Midbrain (tissue), 1 donor: Measurements from ENCODE around the gene P2RX7.
A peak's percentile ranks its signal among the peaks of the same experiment; 100 is the strongest.

Experiments
- DNase-seq: peaks from one replicate; lab custom pipeline; 2025; lab: John Stamatoyannopoulos, UW

The P2RX7 gene

DNA sequence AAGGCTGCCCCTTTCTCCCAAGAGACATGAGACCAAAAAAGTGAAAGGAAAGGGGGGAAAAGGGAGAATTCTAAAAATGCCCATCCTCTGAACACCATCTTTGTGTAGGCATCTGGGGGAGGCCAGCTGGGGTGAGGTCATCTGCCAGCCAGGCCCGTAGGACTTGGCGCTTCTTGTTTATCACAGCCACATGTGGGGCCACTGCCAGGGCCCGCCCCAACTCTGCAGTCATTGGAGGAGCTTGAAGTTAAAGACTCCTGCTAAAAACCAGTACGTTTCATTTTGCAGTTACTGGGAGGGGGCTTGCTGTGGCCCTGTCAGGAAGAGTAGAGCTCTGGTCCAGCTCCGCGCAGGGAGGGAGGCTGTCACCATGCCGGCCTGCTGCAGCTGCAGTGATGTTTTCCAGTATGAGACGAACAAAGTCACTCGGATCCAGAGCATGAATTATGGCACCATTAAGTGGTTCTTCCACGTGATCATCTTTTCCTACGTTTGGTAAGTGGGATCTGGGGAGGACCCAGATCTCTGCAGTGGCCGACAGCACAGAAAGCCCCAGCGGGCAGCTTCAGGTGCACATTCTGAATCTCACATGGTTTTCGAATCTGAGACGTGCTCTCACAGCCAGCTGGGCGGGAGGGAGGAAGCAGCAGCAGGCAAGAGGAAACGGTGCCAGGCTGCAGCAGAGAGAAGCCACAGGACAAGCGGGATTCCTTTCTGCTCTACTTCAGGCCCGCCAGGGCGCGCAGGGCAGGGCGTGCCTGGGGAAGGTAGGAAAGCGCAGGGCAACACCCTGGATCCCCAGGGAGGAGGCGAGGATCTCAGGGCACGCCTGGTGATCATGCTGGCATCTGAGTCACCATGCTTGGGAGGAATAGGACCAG, at the start of gene P2RX7:
TSS of gene P2RX7 (plus strand) at position 276 of the 881 bp plus-strand sequence. CDS start at position 371, 95 bp downstream.
- DNase-seq, result peak; percentile 97

DNA sequence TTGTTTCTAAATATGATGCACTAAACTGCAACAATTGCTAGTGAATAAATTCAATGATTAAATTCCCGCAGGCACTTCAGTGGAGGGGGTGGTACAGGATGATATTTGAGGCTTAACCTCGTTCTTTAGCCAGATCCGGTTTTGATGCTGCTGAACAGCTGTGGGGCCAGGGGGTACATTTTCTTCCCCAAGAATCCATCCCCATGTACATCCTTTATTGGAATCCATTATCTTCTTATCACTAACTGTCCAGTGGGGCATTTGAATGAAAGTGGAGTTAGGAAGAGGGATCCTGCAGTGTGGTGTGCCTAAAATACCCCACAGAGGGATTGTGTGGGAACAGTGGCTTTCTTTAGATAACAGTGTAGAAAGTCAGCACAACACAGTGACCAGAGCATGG, 48.4 kb upstream of the P2RX7 start:
- no peak for DNase-seq

GRCh38 chr12:121085069-121085468, 47.6 kb upstream of the P2RX7 start:
- DNase-seq, result no peak

DNA sequence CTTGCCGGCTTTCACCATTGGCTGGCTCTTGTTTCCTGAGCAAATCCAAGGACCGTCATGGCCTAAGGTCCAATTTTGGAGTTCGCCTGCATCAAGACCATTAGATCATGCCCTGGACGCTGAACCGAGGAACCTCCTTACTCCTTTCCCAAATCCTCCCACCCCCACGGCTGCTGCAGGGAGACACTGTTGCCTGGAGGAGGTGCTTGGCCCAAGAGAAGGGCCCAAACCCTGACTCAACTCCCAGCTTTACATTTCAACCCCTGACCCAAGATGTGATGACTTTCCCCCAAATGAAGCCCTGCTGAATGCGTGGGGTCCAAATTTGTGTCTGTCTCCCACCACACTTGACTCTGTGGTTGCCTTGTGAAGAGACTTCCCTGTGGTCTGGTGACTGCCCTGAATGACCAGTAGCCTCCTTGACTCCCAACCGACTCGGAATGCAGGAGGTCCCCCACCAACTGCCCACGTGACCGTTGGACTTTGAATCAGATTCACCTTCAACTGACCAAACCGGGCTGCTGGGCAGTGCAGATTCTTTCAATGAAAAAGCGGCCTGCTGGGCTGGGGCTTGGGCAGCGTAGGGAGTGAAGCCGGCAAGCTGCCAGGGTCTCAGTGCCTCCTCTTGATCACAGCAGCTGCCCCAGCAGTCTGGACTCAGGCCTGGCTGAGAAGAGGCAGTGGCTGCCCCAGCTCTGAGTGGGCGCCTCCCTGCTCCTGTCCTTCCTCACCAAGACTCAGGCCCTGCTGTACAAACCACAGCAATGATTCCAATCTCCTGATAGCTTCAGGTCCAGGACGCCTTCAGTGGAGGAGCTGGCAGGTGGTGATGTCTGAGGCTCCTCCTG, 46.9 kb upstream of the P2RX7 start:
- DNase-seq, result no peak

DNA sequence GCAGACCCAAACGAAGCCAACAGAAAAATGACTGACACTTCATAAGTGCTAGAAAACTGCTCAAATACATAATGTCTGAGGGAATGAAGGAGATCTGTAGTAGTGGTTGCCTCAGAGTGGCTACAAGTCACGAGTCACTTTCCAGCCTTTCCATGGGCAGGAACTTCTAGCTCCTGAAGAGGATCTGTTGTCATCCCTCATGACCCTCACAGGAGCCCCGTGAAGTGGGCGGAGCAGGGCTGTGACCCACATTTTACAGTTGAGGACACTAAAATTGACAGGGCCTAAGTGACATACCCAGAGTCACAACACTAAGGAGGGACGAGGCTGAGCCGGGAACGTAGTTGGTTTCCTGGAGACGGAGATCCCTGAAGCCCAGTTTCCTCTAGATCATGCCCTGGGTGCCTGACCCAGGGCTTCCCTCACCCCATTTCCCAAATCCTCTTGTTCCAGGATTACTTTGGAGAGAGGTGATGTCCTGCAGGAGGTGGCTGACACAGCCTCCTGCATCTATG, 45.8 kb upstream of the P2RX7 start:
- no peak for DNase-seq

DNA sequence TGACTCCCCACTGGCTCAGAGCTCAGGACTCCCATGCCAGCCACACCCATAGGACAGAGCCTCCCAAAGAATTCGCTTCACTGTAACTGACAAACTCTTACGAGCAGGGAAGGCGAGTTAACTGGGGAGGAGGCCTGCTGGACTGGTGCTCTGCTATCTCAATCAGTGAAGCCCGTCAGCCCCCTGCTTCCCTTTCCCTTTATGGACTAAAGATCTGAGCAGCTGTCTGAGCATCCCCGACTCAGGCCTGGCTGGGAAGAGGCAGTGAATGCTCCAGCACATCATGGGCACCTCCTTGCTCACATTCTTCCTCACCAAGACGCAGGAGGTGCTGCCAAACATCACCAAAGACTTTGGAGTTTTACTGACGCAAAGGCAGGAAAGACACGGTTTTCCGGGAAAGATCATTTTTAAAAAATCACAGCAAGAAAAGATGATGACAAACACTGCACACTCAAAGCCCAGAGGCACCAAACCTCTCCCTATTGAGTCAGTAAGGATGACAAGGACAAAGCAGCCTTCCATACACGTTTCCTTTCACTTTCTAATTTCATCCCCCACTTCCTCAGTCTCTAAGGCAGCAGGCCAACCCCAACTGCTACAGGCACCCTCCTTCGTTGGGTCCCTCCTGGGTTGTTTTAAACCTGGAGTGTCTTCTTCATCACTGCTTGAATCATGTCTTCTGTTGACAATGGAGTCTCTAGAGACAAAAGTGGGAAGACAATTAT, 45.0 kb upstream of the P2RX7 start:
- no peak for DNase-seq

DNA sequence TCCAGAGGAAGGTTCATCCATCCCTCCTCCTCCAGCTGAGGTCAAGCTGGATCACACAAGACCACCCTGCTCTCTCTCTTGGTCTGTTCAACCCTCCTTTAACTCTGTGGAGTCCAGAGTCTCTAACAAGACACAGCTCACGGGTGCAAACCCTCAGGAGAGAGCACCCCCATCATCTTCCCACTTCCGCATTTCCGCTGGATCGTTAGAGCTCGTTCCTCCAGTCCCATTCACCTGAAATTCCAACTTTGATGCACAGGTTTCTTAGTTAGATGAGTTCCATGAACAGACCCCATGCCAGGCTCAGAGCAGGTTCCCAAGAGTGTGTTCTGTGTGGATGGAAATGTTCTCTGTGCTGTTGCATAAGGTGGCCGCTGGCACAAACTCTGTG, 44.5 kb upstream of the P2RX7 start:
- no peak for DNase-seq

DNA sequence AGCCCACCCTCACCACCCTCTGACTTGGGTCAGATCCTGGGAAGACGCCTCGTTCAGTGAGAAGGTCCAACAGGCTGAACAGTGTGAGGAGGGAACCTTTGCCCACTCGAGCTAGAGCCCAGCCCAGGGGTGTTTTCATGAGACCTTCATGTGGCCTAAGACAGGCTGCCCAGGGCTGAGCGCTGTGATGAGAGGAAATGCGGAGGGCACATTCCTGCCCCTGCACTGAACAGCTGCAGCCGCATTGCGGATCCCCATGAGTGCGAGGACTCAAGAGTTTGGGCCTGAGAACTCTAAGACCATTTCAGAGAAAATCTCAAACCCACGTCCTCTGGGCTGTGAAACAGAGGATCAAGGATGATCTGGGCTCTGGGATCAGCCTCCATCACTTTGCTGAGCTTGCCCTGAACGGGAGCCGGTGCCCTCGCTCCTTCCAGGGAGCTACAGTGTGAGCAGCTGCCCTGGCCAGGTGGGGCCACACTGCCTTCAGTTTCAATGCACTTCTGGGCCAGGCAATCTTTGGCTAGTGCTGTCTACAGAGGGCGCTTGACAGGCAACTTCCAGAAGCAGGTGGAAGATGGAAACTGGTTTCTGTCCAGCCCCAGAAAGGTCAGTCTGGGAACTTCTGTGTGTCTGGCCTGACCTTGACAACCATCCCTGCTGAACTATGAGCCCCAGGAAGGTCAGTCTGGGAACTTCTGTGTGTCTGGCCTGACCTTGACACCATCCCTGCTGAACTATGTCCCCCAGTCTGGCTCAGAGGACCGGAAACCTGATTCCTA, 43.5 kb upstream of the P2RX7 start:
- no peak for DNase-seq

- DNase-seq, result no peak
Observed at GRCh38 chr12:121089813-121090430, 42.8 kb upstream of the P2RX7 start.

DNA sequence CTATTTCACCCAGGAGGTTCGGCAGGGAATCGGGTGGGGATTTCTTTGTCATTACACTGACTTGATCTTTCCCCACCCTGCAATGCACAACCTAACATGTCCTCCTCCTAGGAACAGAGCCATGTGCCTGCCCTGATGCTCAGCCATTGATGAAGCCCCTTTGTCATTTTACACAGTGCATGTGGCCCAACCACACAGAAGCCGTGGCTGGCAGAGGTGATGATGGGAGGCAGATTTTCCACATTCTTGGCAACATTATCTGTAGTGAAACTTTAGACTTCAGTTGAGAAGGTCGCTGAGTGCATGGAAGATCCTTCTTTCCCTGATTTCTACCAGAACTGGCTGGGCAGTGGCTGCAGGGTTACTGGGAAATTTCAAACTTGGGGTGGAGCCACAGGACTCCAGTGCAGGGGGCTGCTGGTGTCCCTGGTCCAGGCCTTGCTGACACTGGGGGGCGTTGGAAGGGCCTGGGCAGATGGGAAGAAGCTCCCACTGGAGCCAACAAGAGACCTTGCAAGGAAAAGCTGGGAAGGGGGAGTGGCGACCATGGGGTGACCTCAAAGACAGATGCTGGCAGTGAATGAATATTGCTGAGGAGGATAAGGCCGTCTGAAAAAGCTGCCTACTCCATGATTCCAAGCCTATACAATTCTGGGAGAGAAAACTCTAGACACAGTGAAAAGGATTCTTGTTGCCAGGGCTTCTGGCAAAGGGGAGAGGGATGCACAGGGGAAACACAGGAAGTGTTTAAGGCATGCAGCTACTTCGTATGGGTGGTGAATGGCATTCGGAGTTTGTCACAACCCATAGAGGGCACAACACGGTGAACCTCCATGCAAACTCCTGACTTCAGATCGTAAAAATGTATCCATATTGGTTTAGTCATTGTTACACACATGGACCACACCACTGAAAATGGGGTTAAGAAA, 41.8 kb upstream of the P2RX7 start:
- DNase-seq, result no peak

DNA sequence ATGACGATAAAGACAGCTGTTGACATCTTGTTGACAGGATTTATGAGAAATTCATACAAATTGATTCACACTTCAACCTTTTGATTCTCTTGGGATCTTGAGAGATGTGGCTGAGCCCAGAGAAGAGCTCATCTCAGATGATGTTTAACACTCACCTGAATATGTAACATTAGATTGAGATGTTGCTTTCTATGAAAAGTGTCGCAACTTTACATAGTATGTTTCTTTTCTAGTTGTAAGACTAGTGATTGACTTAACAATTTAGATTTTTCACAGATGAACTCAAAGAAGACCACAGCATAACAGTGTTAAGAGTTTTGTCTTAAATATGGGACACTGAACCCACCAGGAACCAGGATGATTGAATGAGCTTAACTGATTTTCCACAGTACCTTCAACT, 40.6 kb upstream of the P2RX7 start:
- DNase-seq, result no peak

DNA sequence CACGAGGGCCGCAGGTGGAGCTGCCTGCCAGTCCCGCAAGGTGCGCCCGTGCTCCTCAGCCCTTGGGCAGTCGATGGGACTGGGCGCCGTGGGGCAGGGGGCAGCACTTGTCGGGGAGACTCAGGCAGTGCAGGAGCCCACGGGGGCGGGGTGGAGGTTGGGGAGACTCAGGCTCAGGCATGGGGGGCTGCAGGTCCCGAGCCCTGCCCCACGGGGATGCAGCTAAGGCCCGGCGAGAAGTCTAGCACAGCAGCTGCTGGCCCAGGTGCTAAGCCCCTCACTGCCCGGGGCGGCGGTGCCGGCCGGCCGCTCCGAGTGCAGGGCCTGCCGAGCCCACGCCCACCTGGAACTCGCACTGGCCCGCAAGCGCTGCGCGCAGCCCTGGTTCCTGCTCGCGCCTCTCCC, 39.2 kb upstream of the P2RX7 start:
- DNase-seq, result no peak

DNA sequence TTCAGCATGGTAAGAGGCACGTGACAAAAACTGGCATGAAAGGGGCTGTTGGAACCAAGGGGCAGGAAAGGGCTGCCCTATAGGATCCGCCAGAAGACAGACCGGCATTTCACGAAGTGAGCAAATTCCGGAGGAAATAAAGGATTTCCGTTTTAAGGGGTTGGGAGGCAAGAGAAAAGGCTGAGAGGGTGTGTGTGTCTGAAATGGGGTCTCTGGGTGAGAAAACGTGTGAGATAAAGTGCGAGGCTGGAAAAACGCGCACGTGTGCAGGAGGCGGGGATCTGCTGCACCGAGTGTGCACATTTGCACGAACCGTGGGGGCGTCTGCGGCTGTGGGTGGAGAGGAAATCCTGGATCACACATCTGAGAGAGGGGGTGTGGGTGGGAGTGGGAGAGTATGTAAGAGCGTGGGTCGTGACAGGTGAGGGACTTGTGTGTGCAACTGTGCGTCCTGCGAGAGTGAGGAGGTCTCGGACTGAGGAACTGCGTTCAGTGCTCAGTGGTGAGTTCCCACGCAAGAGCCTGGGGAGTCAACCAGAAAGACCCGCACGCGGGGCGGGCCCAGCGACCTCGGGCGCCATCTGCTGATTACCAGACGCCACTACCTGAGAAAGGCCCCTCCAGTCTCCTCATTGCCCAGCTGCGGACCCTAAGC, 37.0 kb upstream of the P2RX7 start:
- DNase-seq, result peak; percentile 50

DNA sequence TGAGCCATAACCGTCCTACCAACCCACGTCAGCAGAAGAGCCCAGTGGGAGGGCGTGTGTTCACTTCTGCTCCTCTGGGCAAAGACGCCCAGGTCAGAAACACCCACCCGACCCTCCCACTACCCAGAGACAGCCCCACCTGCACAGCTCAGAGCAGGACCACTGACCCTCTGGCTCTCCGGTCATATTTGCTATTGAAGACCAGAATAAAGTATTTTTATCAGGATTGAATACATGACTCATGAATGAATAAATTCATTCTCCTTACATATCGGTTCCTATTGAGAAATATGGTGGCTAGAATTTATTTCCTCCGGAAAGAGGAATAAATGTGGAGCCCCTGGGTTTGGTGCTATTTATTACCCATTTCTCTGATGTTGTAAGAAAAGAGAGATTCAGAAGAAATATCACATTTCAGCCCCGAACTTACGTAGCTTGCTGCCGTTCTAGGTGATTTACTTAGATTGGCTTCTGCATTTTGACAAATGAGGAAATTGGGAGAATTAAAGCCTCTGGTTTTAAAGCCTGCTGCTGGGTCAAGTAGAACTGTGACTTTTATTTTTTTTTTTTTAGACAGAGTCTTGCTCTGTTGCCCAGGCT, 36.4 kb upstream of the P2RX7 start:
- no peak for DNase-seq

DNA sequence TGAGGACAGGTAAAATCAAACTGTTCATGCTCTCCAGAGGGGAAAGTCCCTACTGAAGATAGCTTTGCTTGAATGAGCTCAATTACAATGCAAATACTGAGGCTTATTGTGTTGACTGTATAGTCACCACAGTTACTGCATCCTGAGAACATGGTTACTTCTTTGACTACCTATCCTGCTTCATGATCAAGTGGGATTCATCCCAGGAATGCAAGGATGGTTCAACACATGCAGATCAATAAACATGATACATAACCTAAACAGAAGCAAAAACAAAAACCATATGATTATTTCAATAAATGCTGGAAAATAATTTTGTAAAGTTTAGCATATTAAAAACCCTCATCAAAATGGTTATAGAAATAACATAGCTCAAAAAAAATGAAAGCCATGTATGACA, 32.9 kb upstream of the P2RX7 start:
- no peak for DNase-seq

DNA sequence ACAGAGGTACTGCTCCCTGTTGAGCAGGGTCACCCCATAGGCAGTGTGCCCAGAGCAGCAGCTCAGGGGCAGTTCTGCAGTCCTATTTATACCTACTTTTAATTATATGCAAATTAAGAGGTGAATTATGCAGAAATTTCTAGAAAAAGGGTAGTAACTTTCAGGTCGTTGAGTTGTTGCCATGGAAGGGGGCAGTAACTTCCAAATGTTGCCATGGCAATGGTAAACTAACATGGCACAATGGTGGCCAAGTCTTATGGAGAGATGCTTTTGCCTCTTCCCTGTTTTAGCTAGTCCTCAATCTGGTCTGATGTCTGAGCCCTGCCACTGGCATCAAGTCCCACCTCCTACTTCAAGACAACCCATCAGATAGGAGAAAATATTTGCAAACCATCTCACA, 30.4 kb upstream of the P2RX7 start:
- no peak for DNase-seq

- DNase-seq, result no peak
Observed at GRCh38 chr12:121107681-121108080, 25.0 kb upstream of the P2RX7 start.

GRCh38 chr12:121108492-121108891, 24.2 kb upstream of the P2RX7 start:
- DNase-seq, result no peak
